ENCODE measurements around the gene PLK2.
A peak's percentile ranks its signal among the peaks of the same experiment; 100 is the strongest.

The PLK2 gene

DNA sequence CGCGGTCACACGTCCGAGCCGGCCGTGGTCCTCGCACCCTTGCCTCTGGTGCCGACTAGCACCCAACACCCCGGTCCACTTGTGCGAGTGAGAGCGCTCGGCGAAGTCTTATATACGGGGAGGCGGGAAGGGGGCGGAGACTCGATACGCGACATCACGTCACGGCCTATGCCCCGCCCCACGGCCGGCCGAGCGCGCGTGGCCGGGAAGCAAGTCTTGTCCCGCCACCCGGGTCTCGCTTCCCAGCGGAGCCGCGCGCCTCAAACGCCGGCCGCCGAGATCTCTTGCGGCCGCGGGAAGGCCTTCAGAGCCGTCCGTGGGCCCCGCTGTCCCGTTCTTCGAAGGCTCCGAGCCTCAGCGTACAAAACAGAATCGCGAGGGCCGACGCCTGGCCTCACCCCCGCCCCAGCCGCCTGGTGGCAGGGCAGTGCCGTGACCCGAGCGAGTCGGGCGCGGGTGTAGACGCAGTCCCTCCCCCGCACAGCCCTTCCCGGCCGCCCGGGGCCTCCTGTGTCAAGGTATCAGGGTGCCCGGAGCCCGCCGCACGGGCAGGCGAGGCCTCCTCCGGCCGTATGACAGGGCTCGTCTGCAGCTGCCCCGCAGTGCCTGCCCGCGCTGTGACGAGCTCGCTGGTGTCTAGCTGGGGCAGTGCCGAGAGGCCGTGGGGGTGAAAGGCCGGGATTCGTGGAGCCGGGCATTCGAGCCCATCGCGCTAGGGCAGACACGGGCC lies at the start of gene PLK2:
Gene PLK2 (minus strand): TSS at position 85 of the 730 bp plus-strand sequence. CDS start 127 bp downstream, outside the sequence.
- DNase-seq (ENCODE audit: low spot score): peak; percentile 98

DNA sequence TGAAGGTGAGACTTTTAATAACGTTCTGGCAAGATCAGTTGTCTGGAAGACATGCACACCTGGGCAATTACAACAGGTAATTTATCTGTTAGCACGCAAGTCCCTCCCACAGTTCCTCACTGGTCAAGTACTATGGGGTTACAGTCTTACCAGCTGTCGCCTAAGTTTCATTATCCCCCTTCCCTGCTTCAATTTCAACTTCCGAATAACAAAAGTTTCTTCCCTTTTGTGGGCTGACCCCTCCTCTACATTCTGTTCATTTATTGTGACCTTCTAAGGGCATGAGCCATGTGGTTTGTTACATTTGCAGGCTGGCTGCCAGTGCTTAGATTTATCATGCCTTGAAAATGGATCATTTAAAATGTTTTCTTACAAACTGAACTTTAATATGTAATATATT lies 47.8 kb upstream of the PLK2 start:
- DNase-seq (ENCODE audit: low spot score): no peak

DNA sequence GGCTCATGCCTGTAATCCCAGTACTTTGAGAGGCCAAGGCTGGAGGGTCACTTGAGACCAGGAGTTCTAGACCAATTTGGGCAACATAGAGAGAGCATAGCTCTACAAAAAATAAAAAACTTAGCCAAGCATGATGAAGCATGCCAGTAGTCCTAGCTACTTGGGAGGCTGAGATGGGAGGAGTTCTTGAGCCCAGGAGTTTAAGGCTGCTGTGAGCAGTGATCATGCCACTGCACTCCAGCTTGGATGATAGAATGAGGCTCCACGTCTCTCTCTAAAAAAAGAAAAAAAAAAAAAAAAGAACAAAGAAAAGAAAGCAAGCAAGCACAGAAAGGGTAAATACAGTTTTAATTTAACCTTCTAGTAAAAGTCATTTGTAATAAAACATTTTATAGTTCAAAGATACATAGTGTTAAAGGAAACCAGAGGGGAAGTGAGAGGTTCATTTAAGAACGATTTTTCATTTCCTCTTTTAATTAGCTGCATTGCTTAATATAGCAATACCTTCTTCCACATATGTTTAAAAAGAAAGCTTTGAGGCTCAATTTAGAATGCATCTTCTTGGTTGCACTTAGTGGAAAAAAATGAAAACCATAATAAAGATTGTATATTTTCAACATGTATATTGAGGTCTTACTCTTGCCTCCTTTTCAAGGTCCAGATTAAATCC lies 46.2 kb upstream of the PLK2 start:
- DNase-seq (ENCODE audit: low spot score): no peak

DNA sequence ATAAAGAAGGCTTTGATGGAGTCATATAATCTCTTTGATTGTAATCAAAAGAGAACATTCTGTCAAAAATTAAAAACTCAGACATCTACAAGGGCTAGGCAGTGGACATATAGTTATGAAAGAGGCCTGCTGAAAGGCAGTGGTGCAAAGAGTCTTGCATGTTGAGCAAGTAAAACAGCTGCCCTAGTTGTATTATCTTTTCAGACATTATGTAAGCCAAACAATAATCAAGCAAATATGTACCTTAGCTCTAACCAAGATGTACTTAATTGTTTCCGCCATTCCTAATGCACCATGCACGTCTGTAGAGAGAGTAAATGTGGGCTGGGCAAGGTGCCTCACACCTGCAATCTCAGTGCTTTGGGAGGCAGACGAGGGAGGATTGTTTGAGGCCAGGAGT lies 45.6 kb upstream of the PLK2 start:
- DNase-seq (ENCODE audit: low spot score): no peak

DNA sequence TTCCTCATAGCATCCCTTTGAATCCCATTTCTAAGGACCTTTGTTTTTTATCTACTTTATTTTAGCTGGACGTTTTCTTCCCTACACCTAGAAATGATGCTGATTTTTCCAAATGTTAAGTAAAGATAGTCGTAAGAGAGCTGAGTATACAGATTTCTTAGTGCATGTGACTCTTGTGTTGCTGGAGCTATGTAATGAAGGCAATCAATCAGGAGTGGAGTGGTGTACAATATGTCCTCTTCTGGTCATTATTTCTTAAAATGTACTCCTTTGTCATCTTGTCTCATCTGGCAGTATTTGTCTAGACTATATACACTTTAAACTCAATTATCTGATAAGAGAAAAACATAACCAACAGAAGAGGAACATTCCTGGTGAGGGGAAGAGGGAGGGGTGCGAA lies 44.9 kb upstream of the PLK2 start:
- no peak for DNase-seq (ENCODE audit: low spot score)

DNA sequence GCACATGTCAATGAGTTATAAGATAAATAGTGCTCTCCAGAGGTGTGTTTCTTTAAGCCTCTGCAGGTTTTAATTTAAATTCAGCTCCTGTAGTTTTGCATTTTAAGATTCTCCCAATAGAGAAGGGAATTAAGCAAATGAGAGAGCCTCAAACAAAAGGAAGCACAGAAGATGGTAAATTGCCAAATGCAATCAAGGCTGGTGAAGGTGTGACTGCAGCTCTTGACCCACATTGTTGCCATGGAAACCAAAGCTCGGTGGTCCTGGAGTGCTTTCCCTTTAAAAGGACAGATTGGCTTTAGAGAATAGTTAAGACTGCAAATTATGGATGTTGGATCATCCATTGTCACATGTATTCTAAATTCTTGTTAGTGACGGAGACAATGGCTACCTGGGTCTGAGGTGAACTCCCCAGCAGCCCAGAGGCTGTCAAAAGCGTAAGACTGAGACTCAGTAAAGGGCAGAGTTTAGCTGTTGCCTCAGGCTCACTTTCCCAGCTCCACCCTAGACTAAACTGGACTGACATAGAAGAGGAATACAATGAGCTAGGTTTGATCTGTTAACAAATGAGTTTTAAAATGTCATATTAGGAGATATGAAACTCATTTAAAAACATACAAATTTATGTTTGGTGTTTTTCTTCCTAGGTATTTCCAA lies 43.6 kb upstream of the PLK2 start:
- no peak for DNase-seq (ENCODE audit: low spot score)

DNA sequence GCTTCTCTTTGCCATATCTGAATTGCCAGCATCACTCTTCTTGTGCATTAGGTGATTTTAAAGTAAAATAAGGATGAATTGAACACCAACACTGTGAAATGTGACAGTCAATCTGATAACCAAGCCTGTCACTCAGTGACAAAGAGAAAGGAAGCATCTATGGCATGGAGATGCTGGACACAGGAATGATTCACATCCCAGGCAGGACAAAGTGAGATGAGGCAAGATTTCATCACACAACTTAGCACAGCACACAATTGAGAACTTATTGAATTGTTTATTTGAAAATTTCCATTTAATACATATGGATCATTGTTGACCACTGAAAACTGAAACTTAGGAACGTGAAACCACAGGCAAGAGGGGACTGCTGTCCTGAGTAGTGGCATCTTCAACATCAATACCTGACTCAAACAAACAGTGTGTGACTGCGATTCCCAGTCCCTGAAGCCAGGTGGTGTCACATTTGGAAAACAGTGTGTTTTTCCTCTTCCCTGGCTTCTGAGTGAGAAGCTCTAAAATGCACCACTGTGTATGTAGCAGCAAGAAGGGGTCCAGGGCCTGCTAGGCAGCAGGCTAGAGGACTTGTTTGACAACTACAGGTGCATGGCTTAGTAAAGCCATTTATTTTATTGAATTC lies 42.0 kb upstream of the PLK2 start:
- no peak for DNase-seq (ENCODE audit: low spot score)

DNA sequence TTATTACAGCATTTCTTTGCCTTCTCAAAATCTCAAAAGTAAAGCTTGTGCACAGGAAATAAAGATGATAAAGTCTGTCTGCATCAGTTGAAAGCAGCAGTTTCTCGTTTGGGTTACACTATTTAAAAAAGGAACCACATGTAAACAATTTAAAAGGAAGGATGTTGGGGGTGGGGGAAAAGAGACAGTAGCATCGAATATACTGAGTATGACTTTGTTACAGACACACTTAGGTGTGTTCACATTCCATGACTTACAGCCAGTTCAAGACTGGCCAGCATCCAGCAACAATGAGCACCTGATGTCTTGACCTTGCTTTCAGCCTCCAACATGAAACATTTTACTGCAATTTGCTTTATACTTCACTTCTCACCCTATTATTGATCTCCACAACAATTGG lies 40.1 kb upstream of the PLK2 start:
- DNase-seq (ENCODE audit: low spot score): no peak

DNA sequence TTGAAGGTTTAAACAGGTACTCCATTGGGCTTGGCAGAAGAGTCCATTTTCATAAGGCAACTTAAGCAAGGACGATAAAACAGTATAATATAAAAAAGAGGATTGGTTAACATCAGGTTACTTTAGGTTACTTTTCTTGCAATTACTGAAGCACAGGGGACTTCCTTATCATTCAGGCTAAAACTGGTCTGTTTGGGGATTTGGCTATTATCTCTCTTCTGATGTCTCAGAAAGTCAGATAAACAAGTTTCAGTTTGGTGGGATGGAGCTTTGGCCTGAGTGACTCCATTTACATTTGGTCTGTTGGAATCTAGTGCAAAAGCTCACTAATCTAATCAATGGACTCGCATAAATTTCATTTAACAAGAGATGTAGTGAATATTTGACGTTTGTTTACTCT lies 39.3 kb upstream of the PLK2 start:
- DNase-seq (ENCODE audit: low spot score): no peak

DNA sequence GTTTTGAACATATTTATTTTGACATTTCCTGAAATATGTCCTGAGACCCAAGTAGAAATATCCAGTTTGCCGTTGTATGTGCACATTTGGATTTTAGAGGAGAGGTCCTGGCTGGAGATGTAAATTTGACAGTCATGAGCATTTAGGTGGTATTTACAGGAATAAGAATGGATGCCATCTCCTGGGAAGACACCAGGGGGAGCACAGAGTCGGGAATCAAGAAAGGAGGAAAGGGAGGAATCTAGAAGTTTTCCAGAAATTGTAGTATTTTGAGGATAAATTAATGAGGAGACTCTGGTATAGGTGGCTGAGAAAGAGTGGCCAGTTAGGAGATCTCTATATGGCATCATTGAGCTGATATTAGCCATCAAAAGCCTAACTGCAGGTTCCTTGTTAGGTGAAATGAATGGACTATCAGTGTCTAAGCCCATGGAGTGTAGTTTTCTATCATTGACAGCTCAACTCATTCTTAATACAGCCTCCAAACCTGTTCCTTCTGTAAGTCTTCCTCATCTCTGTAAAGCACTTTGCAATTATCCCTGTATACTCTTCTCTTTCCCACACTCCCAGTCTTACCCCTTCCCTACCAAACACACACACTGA lies 38.6 kb upstream of the PLK2 start:
- peak; percentile 59 for DNase-seq (ENCODE audit: low spot score)

DNA sequence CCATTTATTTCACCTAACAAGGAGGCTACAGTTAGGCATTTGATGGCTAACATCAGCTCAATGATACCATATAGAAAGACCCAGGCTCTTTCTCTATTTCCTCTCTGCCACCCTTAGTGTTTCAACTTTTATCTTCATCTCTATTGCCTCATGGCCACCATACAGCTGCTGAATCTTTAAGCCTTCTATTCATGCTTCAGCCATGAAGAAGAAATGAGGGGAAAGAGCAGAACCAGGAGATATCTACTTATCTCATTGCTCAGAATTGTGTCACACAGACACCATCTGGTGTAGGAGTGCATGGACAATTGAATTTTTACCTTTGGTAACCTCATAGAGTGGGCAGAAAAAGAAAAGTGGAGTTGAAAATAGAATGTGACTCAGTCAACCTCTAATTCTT lies 38.0 kb upstream of the PLK2 start:
- no peak for DNase-seq (ENCODE audit: low spot score)

DNA sequence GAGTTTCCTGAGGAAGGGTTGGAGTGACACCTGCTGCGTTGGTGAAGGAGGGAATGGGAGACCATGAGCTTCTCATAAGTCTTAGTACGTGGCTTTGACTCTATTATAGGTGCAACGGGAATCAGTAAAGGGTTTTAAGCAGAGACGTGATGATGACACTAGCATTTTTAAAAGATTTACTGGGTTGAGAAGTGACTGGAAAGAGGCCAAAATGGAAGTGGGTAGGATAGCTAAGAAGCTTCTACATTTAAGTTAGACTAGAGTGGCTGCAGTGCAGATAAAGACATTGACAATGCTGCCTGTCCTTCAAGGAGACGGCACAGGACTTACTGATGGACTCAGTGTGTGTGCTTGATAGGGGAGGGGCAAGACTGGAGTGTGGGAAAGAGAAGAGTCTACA lies 37.5 kb upstream of the PLK2 start:
- DNase-seq (ENCODE audit: low spot score): no peak

DNA sequence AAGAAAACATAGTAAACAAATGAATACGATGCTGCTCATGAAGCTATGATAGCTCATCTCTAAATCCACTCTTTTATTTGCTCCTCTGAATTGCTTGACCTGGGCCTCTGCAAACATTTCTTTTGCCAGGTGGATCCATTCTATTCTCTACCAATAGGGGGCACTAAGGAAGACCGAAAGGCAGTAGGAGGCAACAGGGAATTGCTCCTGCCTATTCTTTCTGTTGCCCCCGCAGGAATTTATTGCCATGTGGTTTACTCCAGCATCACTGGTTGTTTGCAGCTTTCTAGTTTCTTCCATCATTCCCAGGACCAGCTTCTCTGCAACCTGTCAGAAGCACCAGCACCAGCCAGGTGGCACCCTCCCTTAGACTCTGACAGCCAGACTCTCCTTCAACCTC lies 36.6 kb upstream of the PLK2 start:
- no peak for DNase-seq (ENCODE audit: low spot score)

DNA sequence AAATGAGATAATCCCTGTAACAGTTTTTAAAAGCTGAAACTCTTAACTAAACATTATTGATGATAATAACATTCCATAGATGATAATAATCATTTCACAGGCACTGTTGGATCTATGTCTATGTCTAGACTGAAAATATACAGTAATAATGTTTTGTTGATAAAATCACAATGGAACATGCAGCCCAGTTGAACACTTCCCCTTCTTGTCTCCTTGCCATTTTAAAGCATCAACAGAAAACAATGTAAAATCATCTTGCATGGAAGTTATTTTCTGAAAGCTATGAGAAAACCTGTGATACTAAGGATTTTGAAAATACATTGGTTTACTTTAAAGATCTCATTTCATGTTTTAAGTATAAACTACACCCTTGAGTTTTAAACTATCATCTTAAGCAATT lies 33.3 kb upstream of the PLK2 start:
- DNase-seq (ENCODE audit: low spot score): no peak

DNA sequence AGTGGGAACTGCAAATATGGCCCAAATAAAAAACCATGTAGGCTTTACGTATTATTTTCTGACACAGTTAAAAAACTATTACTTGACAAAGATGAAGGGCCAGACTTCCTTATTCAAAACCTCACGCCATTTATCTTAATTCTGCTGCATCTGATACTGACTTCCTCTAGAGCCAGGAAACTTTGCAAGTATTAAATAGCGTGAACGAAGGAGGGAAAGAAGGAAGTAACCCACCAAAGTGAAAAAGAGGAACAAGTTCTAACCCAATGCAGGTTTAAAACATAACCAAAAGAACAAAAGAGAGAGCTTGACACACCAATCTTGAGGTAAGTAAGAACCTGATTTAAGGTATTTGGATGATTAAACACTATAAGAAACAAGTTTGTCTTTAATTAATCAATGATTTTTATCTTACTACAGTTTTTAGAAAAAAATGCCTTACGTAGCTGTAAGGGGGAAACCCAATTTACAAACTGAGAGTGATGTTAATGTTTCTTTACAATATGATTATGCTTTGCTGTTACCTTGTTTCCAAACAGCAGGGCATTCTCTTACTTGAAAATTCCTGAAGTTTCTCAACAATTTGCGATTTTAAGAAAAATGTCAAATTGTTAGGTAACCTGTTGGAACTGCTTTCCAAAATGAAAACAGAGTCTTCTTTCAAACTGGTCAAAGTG lies 31.5 kb upstream of the PLK2 start, which contains the start of gene GAPT:
Gene GAPT (plus strand): TSS at position 220 of the 677 bp plus-strand sequence. CDS start 3,102 bp downstream, outside the sequence.
- DNase-seq (ENCODE audit: low spot score): peak; percentile 24

DNA sequence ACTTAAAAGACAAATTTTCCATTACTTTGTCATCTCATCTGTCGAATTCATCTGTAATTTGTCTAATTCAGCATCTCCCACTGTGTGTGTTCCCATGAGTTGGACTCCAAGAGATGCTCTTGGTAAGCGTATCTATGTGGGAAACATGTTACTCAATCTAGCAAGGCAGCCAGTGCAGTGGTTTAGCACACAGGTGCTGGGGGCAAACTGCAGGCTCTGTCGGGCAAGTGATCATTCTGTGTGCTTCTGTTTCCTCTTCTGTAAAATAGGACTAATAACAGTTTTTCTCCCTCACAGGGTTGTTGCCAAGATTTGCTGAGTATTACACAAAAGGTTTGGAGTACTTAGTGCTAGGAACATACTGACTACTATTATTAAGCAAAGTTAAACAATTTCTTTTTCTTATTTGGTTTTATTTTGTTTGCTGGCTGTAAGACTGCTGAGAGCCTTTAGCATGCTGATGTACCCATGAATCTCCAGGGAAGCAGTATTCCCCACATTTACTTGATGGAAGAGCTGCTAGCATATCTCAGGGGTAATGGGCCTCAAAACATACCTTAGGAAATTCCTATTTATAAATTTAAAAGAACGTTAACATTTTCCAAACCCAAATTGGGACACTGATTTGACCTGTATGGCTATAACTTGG lies 30.6 kb upstream of the PLK2 start:
- peak; percentile 7 for DNase-seq (ENCODE audit: low spot score)

DNA sequence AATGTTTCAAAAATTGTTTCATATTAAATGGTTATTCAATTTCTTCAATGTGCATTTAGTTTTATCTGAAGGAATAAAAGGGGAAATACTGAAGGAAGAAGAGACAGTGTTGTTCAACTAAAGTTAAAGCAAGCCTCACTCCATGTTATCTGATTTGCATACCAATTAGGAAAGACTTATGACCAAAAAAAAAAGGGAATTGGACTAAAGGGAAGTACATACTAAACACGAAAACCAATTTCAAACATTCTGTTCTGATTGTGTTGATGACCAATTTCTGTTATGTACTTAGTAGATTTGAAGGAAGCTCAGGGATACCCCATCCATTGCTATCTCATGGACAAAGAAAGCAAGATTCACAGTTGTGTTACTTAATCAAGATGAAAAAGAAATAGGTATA lies 26.4 kb upstream of the PLK2 start:
- no peak for DNase-seq (ENCODE audit: low spot score)

DNA sequence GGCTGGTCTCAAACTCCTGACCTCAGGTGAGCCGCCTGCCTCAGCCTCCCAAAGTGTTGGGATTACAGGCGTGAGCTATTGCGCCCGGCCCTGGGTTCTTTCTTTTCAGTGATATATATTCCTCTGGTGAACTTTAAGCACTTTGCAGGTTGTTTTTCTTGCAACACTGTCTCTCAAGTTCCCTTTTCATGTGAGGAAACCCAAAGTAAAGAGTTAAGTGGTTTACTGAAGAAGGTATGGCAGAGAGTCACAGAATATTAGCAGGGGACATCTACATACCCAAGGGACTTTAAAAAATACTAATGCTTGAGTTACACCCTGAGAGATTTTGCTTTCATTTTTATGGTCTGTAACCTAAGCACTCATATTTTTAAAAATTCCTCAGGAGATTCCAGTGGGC lies 24.6 kb upstream of the PLK2 start:
- DNase-seq (ENCODE audit: low spot score): no peak

DNA sequence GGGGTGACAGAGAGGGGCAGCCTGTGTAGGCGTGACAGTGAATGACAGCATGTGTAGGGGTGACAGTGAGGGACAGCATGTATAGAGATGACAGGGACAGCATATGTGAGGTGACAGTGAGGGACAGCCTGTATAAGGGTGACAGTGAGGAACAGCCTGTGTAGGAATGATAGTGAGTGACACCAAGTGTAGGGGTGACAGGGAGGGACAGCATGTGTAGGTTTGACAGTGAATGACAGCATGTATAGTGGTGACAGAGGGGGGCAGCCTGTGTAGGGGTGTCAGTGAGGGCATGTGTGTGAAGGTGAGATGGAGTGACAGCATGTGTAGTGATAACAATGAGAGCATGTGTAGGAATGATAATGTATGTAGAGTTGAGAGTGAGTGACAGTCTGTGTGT lies 22.6 kb upstream of the PLK2 start:
- no peak for DNase-seq (ENCODE audit: low spot score)

DNA sequence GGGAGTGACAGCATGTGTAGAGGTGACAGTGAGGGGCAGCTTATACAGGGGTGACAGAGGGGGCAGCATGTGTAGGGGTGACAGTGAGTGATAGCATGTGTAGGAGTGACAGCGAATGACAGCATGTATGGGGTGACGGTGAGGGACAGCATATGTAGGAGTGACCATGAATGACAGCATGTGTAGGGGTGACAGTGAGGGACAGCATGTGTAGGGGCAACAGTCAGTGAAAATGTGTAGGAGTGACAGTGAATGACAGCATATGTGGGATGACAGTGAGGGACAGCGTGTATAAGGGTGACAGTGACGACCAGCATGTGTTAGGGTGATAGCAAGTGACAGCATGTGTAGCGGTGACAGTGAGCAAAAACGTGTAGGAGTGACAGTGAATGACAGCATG lies 21.9 kb upstream of the PLK2 start:
- DNase-seq (ENCODE audit: low spot score): no peak

DNA sequence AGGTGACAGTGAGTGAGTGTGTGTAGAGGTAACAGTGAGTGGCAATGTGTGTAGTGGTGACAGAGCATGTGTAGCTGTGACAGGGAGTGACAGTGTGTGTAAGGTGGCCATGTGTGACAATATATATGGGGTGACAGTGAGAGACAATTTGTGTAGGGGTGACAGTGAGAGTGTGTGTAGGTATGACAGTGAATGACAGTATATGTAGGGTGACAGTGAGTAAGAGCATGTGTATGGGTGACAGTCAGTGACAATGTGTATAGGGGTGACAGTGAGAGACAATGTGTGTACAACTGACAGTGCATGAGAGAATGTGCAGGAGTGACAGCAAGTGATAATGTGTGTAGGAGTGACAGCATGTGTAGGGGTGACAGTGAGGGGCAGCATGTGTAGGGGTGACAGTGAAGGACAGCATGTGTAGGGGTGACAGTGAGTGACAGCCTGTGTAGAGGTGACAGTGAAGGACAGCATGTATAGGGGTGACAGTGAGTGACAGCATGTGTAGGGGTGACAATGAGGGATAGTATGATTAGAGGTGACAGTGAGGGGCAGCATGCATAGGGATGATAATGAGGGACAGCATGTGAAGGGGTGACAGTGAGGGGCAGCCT lies 21.3 kb upstream of the PLK2 start:
- DNase-seq (ENCODE audit: low spot score): no peak
